HS-5 (cell line): ENCODE results near the gene C4A.
"Not testable (repeated sequence)": the region's sequence is repeated elsewhere in the genome, so short reads cannot be mapped to it uniquely, and the experiment has no call there.

Source experiments
- DNase-seq: peaks from one replicate; pipeline ENCODE4 v3.0.0-alpha.2; 2012; ENCODE audit warnings: low read depth

Gene C4A

DNA sequence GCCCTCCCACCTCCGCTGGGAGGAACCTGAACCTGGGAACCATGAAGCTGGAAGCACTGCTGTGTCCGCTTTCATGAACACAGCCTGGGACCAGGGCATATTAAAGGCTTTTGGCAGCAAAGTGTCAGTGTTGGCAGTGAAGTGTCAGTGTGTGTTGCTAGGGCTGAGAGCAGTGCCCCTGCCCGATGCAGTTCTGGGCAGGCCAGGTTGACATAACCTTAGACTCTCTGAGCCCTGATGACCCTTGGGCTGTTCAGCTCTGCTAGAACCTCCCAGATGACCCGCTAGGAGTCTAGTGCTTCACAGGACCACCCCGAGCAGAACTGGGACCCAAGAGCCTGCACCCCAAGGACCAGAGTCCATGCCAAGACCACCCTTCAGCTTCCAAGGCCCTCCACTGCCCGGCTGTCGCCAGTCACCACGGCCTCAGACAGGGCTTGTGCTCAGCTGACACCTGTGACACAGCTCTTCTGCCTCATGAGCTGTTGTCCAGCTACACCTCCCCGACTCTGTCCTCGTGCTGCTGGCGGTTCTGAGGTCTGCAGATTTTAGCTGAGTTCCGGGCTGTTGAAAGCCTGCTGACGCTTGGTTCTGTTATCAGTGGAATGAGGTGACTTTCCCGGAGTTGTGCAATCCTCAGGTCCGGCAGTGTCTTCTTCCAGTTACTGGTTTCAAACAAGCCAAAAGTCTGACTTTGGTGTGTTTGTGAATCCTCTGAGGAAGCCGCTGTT lies 53.6 kb downstream of the C4A start:
- DNase-seq: not testable (repeated sequence)

DNA sequence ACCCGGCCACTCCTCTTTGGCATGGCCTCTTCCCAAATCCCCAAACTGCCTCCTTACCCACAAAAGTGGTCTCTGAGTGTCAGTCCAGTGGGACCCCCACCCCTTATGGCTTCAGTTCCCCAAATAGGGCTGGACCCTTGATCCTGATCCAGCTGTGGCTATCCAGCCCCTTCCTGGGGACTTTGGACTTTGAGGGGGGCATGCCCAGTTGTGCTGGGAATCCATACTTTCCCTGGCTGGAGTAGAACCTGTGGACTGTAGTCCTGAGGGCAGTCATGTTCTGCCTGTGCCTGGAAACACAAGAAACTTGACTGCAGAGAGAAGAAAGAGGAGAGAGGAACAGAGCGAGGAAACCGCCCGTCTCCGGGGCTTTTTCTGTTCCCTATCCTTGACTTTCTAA lies 55.3 kb downstream of the C4A start:
- DNase-seq: not testable (repeated sequence)

DNA sequence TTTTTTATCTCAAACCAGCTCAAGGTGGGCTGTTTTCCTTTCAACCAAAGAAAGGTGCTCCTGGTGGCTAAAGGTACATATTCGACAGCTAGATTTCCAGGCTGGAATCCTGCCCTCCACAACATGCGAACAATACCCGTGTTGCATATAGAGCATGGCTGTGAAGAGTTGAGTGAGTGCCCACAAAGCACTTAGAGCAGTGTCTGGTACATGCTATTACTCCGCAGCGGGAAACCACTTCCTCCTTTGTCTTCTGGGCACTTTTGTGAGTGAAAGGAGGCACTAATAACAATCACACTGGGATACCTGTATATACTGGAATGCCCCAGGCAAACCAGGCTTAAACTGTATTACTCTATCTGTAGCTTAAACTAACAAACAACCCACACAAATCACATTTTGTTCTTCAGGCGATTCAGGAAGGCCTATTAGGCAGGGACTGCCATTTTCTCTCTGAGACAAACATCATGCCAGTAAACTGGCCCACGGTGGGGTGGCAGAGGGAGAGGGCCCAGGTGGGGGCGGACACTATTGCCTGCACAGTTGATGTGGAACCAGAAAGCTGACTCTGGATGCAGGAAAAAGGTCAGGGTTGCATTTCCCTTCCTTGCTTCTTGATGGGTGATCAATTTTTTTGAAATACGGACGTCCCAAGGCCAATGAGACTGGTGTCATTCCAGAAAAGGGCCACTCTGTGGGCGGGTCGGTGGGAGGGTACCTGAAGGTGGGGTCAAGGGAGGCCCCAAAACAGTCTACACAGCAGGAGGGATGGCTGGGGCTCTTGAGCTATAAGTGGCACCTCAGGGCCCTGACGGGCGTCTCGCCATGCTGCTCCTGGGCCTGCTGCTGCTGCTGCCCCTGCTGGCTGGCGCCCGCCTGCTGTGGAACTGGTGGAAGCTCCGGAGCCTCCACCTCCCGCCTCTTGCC lies 56.0 kb downstream of the C4A start, which contains the start of gene CYP21A2:
Gene CYP21A2 (plus strand): TSS at position 818 of the 927 bp plus-strand sequence. CDS start 8 bp downstream, at position 826.
- DNase-seq: not testable (repeated sequence)

DNA sequence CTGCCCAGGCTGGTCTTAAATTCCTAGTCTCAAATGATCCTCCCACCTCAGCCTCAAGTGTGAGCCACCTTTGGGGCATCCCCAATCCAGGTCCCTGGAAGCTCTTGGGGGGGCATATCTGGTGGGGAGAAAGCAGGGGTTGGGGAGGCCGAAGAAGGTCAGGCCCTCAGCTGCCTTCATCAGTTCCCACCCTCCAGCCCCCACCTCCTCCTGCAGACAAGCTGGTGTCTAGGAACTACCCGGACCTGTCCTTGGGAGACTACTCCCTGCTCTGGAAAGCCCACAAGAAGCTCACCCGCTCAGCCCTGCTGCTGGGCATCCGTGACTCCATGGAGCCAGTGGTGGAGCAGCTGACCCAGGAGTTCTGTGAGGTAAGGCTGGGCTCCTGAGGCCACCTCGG lies 57.0 kb downstream of the C4A start:
- not testable (repeated sequence) for DNase-seq

DNA sequence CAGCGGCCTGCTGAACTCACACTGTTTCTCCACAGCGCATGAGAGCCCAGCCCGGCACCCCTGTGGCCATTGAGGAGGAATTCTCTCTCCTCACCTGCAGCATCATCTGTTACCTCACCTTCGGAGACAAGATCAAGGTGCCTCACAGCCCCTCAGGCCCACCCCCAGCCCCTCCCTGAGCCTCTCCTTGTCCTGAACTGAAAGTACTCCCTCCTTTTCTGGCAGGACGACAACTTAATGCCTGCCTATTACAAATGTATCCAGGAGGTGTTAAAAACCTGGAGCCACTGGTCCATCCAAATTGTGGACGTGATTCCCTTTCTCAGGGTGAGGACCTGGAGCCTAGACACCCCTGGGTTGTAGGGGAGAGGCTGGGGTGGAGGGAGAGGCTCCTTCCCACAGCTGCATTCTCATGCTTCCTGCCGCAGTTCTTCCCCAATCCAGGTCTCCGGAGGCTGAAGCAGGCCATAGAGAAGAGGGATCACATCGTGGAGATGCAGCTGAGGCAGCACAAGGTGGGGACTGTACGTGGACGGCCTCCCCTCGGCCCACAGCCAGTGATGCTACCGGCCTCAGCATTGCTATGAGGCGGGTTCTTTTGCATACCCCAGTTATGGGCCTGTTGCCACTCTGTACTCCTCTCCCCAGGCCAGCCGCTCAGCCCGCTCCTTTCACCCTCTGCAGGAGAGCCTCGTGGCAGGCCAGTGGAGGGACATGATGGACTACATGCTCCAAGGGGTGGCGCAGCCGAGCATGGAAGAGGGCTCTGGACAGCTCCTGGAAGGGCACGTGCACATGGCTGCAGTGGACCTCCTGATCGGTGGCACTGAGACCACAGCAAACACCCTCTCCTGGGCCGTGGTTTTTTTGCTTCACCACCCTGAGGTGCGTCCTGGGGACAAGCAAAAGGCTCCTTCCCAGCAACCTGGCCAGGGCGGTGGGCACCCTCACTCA lies 57.7 kb downstream of the C4A start:
- not testable (repeated sequence) for DNase-seq

DNA sequence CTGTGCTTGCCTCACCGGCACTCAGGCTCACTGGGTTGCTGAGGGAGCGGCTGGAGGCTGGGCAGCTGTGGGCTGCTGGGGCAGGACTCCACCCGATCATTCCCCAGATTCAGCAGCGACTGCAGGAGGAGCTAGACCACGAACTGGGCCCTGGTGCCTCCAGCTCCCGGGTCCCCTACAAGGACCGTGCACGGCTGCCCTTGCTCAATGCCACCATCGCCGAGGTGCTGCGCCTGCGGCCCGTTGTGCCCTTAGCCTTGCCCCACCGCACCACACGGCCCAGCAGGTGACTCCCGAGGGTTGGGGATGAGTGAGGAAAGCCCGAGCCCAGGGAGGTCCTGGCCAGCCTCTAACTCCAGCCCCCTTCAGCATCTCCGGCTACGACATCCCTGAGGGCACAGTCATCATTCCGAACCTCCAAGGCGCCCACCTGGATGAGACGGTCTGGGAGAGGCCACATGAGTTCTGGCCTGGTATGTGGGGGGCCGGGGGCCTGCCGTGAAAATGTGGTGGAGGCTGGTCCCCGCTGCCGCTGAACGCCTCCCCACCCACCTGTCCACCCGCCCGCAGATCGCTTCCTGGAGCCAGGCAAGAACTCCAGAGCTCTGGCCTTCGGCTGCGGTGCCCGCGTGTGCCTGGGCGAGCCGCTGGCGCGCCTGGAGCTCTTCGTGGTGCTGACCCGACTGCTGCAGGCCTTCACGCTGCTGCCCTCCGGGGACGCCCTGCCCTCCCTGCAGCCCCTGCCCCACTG lies 58.6 kb downstream of the C4A start:
- DNase-seq: not testable (repeated sequence)

DNA sequence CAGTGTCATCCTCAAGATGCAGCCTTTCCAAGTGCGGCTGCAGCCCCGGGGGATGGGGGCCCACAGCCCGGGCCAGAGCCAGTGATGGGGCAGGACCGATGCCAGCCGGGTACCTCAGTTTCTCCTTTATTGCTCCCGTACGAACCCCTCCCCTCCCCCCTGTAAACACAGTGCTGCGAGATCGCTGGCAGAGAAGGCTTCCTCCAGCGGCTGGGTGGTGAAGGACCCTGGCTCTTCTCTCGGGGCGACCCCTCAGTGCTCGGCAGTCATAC lies 59.1 kb downstream of the C4A start:
- not testable (repeated sequence) for DNase-seq

DNA sequence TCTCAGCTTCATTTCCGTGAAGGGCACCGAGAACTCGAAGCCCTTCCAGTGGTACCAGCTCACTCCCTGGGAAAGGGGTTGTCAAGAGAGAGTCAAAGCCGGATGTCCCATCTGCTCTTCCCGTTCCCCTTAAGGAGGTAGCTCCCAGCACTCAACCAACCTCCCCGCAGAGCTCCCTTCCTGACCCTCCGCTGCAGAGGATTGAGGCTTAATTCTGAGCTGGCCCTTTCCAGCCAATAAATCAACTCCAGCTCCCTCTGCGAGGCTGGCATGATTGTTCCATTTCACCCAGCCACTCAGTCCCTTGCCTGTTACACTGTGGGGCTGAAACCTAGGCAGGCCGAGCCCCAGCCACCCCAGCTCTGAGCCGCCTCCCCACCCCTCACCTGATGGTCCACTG lies 59.5 kb downstream of the C4A start:
- DNase-seq: not testable (repeated sequence)

DNA sequence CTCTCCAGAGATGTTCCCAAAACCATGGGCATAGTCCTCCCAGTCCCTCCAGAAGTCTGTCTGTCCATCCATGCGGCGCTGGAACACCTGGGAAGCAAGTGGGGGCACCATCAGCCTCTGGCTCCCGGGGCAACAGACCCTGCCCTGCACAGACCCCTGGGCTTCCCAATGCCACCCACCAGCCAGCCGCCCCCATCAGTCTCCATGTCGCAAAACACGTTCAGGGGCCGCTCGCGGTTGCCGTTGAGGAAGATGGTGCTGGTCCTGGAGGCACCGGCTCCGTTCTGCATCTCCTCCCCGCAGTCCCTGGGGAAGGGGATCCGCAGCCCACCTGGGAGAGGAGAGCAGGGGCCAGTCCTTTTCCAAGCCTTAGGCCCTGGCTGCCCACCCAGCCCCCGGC lies 60.4 kb downstream of the C4A start:
- not testable (repeated sequence) for DNase-seq

DNA sequence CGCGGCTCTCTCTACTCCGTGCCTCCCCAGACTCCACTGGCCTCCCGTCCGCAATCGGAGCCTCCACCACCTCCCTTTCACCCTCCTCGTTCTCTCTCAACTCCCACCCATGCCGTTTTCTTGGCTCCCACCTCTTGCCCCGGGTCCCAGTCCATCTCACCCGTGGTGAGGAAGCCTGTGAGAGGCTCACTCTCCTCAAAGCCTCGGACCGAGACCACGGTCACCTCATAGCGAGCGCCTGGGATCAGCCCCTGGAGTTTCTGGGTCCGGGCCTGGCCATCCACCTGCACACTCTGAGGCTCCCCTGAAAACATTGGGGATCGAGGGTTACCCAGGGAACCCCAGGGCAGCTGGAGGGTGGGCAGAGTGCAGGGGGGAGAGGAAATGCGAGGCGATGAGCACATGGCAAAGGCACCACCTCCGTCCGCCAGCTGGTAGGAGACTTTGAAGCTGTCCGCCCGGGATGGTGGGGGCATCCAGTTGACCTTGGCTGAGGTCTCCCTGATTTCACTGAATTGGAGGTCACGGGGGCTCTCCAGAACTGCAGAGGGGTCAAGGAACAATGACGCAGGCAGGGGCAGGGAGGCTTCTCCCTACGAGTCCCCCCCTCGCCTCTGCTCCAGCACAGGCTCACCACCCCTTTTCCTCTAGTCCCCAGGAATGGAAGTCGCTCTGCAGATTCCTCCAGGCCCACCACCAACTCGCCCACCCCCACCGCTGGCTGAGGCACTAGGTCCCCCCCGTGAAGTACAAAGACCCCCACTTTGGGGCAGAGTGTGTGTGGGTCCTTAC lies 61.9 kb downstream of the C4A start:
- DNase-seq: not testable (repeated sequence)

DNA sequence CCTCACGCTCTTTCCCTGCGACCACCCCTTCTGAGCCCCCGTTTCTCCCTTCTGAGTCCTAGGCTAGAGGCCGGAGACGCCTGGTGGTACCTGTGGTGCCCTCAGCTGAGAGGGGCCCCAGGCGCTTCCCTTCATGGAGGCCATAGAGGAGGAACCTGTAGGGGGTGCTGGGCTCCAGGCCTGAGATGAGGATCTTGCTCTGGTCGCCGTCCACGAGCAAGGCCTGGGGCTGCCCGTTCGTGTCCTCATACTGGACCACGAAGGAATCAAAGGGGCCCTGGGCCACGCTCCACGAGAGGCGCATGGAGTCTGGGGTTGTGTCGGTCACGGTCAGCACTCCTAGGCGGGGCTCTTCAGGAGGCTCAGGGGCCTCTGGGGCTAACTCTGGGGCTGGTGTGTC lies 63.1 kb downstream of the C4A start:
- not testable (repeated sequence) for DNase-seq

DNA sequence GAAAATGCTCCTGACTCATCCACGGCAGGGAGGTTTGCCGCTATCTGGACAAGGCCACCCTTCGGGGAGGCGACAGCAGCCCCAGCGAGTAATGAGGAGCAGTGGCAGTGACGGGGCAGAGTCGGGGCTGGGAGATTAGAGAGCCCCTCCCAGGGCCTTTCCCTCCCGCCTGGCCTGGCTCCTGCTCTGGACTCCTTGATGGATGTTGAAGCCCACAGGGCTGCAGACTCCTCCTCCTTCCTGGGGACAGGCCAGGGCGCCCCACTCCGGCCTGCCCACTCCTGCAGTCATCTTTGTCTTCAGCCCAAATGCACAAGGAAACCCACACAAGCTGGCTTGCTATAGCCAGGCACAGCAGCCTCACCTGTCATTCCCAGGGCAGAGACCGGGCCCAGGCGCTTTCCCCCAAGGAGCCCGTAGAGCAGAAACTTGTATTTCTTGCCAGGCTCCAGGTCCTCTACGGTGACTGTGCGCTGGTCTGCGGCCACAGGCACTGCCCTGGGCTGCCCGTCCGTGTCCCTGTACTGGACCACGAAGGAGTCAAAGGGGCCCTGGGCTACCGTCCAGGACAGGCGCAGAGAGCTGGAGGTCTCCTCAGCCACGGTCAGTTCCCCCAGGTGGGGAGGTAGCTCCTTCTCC lies 64.1 kb downstream of the C4A start:
- DNase-seq: no peak

DNA sequence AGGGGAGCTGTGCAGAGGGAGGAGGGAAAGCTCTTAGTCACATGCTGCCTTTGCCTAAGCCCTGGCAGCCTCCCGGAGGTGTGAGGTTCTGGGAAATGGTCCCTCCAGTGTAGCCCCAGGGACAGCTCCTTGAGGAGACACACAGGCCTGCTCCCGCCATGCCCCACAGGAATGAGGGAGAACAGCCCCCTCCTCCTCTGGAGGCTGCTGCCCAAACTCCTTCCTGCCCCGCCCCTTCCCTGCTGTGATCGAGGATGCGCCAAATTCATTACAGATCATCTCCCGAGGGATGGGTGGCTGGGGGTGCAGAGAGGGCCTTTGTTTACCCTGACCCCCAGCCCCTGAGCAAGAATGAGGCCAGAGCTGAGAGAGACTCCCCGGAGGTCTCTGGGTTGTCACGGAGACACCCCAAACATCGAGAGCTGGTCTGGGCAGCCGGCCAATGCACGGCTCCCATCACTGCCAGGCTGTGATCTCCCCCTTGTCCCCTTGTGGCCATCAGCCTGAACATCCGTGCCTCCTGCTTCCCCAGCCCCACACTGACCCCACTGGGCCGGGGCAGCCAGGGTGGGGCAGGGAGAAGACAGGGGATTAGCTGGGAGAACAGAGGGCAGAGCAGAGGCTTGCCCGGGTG lies 64.7 kb downstream of the C4A start:
- no peak for DNase-seq

DNA sequence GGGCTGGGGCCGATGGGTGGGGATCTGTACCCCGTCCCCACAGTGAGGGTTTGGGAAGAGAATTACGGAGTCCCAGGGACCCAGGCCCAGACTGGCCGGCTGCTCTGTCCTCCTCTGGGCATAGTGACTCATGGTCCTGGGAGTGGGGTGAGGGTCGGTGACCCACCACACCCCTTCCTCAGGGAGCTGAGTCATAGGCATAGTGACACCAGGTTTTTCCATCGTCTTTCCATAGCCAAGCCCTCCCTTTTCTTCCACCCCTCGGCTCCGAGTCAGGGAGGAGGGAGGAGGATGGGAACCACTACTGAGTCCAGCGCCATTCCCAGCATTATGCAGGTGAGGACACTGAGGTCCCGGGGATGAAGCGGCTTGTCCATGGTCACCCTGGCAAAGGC lies 65.2 kb downstream of the C4A start:
- DNase-seq: no peak

DNA sequence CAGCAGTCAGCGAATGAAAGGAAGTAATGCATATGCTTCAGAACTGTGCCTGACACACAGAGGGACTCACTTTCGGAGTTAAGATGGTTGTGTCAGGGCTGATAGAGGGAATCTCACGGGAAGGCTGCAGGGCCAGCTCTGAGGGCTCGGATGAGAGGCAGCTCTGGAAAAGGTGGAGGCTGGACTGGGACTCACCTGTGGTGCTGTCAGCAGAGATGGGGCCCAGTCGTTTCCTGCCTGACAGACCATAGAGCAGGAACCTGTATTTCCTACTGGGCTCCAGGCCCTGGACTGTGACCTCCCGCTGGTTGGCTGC lies 65.6 kb downstream of the C4A start:
- no peak for DNase-seq

DNA sequence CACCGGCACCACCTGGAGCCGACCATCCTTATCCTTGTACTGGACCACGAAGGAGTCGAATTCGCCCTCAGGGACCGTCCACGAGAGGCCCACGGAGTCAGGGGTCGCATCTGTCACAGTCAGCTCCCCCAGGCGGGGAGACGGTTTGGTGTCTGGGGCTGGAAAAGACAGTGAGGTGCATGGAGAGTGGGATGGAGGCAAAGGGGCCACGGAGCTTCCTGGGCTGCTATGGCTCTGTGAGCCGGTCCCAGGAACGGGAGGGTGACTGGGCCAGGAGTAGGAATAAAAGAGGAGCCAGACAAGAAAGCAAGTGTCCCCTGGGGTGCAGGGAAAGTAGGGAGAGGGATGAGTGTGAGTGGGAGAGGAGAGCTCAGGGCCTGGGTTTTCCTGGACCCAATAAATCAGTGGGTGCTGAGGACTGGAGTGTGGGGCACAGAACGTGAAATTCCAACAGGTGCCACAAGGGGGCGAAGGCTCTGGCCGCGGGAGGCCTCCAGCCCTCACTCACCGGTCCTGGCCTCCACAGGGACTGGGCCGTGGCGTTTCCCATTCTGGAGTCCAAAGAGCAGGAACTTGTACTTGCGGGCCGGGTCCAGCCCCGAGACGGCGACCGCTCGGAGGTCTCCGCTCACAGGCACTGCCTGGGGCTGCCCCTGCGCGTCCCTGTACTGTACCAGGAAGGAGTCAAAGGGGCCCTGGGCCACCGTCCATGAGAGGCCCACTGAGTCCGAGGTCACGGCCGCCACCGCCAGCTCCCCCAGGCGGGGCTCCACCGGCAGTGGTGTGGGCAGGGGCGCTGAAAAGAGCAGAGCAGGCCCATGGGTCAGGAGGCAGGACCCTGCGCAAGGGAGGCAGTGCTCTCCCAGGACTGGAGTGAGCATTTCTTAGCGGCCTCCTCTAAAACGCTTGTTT lies 66.3 kb downstream of the C4A start:
- DNase-seq: peak; percentile 20

DNA sequence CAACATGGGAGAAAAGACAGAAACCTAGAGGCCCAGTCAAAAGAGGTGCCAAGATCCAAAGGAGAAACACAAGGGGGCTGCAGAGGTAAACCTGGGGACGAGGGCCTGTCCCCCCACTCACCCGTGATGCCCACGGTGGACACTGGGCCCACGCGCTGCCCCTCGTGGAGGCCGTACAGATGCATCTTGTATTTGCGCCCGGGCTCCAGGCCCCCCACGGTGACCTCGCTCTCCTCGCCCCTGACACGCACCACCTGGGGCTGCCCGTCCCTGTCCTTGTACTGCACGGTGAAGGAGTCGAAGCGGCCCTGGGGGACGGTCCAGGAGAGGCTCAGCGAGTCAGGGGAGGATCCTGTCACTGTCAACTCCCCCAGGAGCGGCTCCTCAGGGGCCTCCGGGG lies 67.3 kb downstream of the C4A start:
- not testable (repeated sequence) for DNase-seq

DNA sequence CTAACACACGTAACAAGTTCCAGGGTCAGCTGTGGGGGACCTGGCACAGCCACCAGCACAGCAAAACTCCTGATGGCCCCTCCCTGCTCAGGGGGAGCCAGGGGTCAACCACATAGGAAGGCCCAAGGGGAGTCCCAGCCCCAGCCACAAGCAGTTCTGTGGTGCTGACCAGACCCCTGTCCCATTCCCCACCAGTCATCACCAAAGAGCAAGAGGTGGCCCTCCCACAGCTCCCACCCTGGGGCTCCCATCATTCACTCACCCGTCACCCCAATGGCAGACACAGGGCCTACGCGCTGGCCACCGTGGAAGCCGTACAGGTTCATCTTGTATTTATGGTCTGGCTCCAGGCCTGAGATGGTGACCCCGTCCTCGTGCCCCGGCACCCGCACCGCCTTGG lies 67.9 kb downstream of the C4A start:
- DNase-seq: not testable (repeated sequence)

DNA sequence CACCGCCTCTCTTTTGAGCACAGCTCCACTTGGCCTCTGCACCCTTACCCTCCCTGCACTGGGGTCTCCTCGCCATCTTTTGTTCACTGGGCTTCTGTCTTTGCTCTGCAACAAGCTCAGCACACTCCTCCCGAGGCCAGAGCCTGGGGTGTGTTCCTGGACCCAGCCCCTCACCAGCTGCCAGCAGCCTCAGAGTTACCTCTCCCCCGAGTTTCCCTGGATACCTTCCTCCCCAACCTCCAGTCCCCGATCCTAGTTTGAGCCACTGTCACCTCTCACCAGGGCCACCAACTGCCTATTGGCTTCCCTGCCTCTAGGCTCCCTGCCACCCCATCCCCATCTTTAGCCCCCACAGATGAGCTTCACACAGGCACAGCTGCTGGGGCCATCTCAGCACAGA lies 68.7 kb downstream of the C4A start:
- DNase-seq: no peak
